WTC11 (cell line): ENCODE results near the gene CABLES1.

Source experiments
- CTCF ChIP-seq: fragments of 200-600 bp; IDR thresholded peaks from 2 replicates; pipeline ENCODE4 v1.8.0; 2022; ENCODE audit warnings: antibody characterized with exemption
- RELA ChIP-seq: sonication (generic); formaldehyde crosslinking; IDR thresholded peaks from 2 replicates; pipeline ENCODE4 v1.8.1; 2022; ENCODE audit warnings: missing genetic modification reagents, mild to moderate bottlenecking, borderline replicate concordance
- ZNF263 ChIP-seq: sonication (generic); formaldehyde crosslinking; IDR thresholded peaks from 2 replicates; pipeline ENCODE4 v1.8.1; 2022; ENCODE audit warnings: low read depth, mild to moderate bottlenecking, moderate library complexity, missing genetic modification reagents

- no peak for TF ChIP-seq CTCF
- TF ChIP-seq ZNF263 (CRISPR knock-in tag) = no peak
- no peak for TF ChIP-seq RELA (CRISPR knock-in tag)
Observed at GRCh38 chr18:23234619-23235018, 99.3 kb downstream of the CABLES1 start.
